SK-N-MC (cell line): Measurements from ENCODE around the gene ARSB.

Experiments used
- DNase-seq: peaks from one replicate; pipeline ENCODE4 v3.0.0-alpha.2; 2011; ENCODE audit warnings: low read depth, low spot score
- H3K27ac ChIP-seq: fragments of 200-600 bp; sonication (generic); 2 replicates; pipeline ENCODE4 v1.5.1; 2016; ENCODE audit warnings: mixed run types
- H3K36me3 ChIP-seq: fragments of 200-600 bp; sonication (generic); 2 replicates; pipeline ENCODE4 v1.6.1; 2017; ENCODE audit warnings: antibody characterized with exemption, low read length, mixed read lengths; ENCODE audit not compliant: insufficient read depth
- H3K4me3 ChIP-seq: fragments of 200-600 bp; sonication (generic); 2 replicates; pipeline ENCODE4 v1.5.1; 2016
- H3K9ac ChIP-seq: fragments of 200-600 bp; sonication (generic); 2 replicates; pipeline ENCODE4 v1.8.0; 2017; ENCODE audit warnings: mixed run types, mixed read lengths; ENCODE audit not compliant: insufficient read length
- H3K9me3 ChIP-seq: fragments of 200-600 bp; sonication (generic); 2 replicates; pipeline ENCODE4 v1.6.1; 2017; ENCODE audit warnings: low read depth, mild to moderate bottlenecking, antibody characterized with exemption, low read length, moderate library complexity, mixed read lengths
- EZH2 ChIP-seq: fragments of 200-600 bp; sonication (generic); IDR thresholded peaks from one replicate; pipeline ENCODE4 v1.6.1; 2017; ENCODE audit warnings: antibody characterized with exemption
- FOXP2 ChIP-seq: optimal IDR thresholded peaks from 2 replicates; pipeline ENCODE3; 2011; ENCODE audit warnings: mild to moderate bottlenecking, moderate library complexity; ENCODE audit not compliant: insufficient read depth; ENCODE audit errors: extremely low read length, control extremely low read depth
- POLR2AphosphoS5 ChIP-seq: IDR thresholded peaks from 2 replicates; pipeline ENCODE4 v1.6.1; 2012; ENCODE audit warnings: mild to moderate bottlenecking, low read depth, low read length, borderline replicate concordance

The ARSB gene

DNA sequence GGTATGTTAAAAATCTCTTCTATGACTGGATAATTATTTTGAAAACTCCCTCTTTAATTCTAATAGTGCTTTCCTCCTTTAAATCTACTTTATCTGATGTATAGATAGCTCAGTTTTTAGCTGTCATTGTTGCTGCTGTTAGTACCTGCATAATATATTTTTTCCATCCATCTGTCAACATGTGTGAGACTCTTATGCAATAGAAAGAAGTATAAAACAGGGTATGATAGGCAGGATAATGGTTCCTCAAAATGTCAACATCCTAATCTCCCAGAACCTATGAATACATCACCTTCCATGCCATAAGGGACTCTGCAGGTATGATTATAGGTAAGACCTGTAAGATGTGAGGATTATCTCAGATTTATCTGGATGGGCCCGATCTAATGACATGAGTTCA lies 199.7 kb downstream of the ARSB start:
- no peak overlapping the region for H3K9ac ChIP-seq
- TF ChIP-seq FOXP2, result no peak
- TF ChIP-seq EZH2, result no peak
- TF ChIP-seq POLR2AphosphoS5, result no peak
- DNase-seq, result no peak
- H3K27ac ChIP-seq, result no peak overlapping the region
- no peaks in the 10 kb centered on the region for H3K9me3 ChIP-seq
- no peak overlapping the region for H3K4me3 ChIP-seq
- no peaks in the 10 kb centered on the region for H3K36me3 ChIP-seq

DNA sequence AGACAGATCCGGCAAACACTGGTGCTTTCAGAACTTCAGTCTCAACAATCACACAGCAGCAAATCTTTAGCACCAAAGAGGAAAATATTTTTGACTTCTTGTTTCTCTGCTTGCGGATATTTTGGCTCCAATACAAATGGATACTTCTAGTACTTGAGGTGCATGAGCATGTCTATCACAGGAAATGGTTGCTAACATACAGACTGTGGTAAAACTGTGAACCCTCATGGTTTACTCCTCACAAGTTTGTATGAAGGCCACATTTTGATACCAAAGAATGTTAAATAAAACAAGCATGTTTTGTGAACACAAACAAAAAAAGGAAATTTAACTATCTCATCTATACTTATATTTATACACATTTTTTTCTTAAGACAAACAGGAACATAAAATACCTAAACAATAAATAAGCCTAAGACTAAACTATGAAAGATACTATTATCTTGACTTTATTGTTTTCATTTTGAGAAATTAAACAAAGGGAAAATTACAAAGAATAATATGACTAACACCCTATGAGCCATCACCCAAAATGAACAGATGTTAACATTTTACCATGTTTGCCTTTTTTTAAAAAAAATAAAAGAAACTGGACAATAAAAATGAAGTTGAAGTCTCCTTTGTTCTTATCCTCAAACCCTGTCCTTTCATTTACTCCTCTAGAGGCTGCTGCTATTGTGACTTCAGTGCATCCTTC lies 201.5 kb downstream of the ARSB start:
- H3K9ac ChIP-seq, result no peak overlapping the region
- H3K4me3 ChIP-seq, result no peak overlapping the region
- H3K9me3 ChIP-seq, result no peaks in the 10 kb centered on the region
- no peaks in the 10 kb centered on the region for H3K36me3 ChIP-seq
- no peak for DNase-seq
- TF ChIP-seq POLR2AphosphoS5 (no peak), FOXP2 (no peak), EZH2 (no peak)
- no peak overlapping the region for H3K27ac ChIP-seq

DNA sequence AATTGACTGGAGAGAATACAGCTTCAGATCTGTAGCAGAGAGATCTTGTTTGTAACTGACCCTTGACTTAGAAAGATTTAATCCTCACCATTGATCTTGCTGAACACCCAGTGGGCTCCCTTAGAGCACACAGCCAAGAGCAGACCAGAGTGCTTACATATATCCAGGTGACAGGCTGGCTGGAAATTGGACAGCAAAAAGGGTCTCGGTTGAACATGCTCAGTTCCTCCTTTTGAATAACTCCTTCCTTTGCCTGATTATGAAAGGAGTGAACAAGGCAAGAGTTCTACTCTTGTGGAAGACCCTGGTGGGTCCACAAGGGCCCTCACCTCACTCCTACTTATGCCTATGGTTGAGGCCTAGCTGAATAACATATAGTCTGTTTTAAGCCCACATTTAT lies 202.4 kb downstream of the ARSB start:
- Histone ChIP-seq H3K4me3 (no peak overlapping the region), H3K9ac (no peak overlapping the region), H3K9me3 (no peaks in the 10 kb centered on the region), H3K36me3 (no peaks in the 10 kb centered on the region), H3K27ac (no peak overlapping the region)
- no peak for DNase-seq
- TF ChIP-seq FOXP2, result no peak
- TF ChIP-seq POLR2AphosphoS5, result no peak
- TF ChIP-seq EZH2, result no peak

DNA sequence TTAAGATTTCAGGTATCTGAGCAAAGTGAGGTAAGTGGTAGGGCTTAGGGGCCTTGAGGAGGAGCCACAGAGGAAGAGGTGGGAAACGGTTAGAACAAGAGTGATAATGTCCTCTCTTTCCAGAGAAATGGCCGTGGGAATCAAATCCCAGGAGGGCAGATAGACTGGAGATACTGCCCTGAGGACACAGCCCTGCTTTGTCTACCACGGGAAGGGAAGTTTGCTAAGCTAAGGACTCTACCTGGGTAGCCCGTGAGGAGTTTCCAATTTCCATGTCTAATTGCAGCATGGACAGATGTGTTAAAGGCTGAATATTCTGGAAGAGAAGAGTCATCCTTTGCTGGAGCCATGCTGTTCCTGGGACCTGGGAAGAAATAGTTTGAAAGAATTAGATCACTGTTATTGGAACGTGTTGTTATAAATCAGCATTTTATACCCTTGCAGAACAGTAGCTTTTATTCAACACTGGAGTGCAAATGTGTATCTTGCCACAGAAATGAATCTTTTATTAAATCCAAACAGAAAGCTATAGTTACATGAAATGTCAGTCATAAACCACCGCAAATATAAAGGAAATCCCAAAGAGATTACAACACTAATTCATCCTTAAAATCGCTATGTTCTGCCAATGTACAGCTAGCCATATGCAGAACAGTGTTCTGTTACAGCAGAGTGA lies 203.4 kb downstream of the ARSB start:
- no peak for DNase-seq
- H3K4me3 ChIP-seq, result no peak overlapping the region
- no peaks in the 10 kb centered on the region for H3K36me3 ChIP-seq
- H3K9me3 ChIP-seq, result no peaks in the 10 kb centered on the region
- no peak for TF ChIP-seq POLR2AphosphoS5
- TF ChIP-seq FOXP2, result no peak
- TF ChIP-seq EZH2, result no peak
- H3K9ac ChIP-seq, result no peak overlapping the region
- no peak overlapping the region for H3K27ac ChIP-seq

DNA sequence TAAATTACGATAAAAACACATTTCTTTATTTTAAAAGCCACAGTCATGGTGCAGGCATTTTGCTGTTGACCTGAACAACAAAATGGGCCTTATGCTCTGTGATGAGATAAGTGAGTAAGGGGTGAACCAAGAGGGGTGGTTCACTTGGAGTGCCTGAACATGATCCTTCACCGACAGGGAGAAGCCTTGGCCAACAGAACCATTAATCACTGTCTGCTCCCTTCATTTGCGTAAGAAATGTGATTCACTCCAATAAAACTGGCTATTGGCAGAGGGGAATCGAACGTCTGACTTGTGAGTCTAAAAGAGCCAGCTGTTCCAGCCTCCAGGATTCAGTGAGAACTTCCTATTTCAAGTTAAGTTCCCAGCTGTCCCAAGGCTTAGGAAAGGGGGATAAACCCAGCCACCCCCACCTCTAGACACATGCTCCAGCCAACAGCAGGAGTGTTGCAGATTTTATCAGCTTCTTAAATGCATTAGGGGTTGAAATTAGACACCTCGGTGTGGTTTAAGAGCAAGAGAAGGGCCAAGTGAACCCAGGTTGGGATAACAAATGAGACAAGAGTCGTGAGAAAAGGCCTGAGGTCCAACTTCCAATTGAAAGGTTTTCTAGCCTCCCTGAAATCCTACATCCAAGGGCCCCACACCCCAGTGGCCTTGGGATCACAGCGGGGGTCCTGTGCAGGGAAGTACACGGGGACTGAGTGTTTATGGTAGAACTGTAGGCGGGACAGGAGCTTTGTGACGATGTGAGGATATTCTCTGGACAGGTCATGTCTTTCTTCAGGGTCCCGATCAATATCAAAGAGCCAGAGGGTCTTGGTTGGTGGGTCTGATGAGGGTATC lies 205.1 kb downstream of the ARSB start:
- no peak overlapping the region for H3K27ac ChIP-seq
- DNase-seq, result no peak
- no peak overlapping the region for H3K9ac ChIP-seq
- no peak for TF ChIP-seq POLR2AphosphoS5
- no peak for TF ChIP-seq FOXP2
- no peak for TF ChIP-seq EZH2
- H3K4me3 ChIP-seq, result no peak overlapping the region
- no peaks in the 10 kb centered on the region for H3K36me3 ChIP-seq
- no peaks in the 10 kb centered on the region for H3K9me3 ChIP-seq

DNA sequence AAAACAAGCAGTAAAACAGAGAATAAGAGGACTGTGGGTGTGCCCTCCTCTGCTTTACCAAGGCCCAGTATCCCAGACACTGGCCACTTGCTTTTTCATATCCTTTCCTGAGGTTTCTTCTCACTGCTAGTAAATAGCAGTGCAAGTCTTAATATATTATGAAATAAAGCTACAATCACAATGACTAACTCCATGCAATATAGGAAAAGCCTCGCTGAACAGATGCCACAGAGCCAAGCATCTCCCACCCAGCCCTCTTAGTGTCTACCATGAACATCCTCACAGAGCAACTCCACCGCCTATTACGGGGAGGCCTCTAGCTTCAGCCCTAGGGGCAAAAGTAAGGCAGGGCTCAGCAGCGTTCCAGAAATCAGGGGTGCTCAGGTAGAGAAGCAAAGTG lies 205.8 kb downstream of the ARSB start:
- TF ChIP-seq EZH2, result no peak
- TF ChIP-seq POLR2AphosphoS5, result no peak
- no peak for TF ChIP-seq FOXP2
- Histone ChIP-seq H3K27ac (no peak overlapping the region), H3K9ac (no peak overlapping the region), H3K36me3 (no peaks in the 10 kb centered on the region), H3K9me3 (no peaks in the 10 kb centered on the region), H3K4me3 (no peak overlapping the region)
- DNase-seq, result no peak

DNA sequence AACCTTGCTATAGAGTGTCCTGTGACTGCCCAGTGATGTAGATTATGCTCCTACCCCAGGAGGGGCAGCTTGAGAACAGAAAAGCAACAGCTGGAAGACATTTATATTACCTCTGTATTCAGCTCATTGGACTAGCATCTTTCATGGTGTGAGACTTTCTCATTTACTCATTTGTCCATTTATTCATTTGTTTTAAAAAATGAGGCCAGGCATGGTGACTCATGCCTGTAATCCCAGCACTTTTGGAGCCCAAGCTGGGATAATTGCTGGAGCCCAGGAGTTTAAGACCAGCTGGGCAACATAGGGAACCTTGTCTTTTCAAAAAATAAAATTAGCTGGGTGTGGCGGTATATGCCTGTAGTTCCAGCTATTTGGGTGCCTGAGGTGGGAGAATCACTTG lies 206.6 kb downstream of the ARSB start:
- H3K9me3 ChIP-seq, result no peaks in the 10 kb centered on the region
- no peak overlapping the region for H3K27ac ChIP-seq
- TF ChIP-seq FOXP2, result no peak
- no peak for TF ChIP-seq EZH2
- no peak for TF ChIP-seq POLR2AphosphoS5
- H3K36me3 ChIP-seq, result no peaks in the 10 kb centered on the region
- H3K9ac ChIP-seq, result no peak overlapping the region
- no peak overlapping the region for H3K4me3 ChIP-seq
- no peak for DNase-seq

DNA sequence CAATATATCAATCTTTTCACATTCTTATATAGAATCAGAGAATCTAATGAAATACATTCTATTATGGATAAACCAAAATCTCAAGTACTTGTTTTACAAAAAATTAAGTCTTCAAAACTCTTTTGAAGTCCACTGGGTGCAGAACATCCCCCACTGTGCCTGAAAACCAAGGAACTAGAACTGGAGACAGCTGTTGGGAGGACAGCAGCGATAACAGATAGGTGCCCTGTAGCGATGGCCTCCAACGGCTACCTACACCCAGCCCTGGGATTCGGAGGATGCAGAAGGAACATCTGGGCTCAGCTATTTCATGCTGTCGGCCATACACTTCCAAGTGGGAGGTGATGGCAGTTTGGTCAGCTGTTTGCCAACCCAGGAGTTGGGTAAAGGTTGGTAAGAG lies 207.2 kb downstream of the ARSB start:
- TF ChIP-seq FOXP2 (no peak), EZH2 (no peak), POLR2AphosphoS5 (no peak)
- Histone ChIP-seq H3K9ac (no peak overlapping the region), H3K27ac (no peak overlapping the region), H3K9me3 (no peaks in the 10 kb centered on the region), H3K36me3 (no peaks in the 10 kb centered on the region), H3K4me3 (no peak overlapping the region)
- DNase-seq, result no peak

DNA sequence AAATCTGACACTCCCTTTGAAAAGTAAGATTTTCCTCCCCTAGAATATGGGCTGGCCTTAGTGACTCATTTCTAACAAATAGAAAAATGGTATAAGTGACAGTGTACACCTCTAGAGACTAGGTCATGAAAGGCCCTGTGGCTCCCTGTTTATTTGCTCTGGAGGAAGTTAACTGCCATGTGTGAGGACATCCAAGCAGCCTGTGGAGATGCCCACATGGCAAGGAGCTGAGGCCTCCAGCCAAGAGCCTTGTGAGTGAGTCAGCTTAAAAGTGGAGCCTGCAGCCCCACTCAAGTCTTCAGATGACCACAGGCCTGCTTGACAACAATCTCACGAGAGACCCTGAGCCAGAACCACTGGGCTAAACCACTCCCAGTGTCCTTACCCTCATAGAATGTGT lies 208.5 kb downstream of the ARSB start:
- no peaks in the 10 kb centered on the region for H3K36me3 ChIP-seq
- no peak for TF ChIP-seq EZH2
- no peak for TF ChIP-seq FOXP2
- TF ChIP-seq POLR2AphosphoS5, result no peak
- H3K9ac ChIP-seq, result no peak overlapping the region
- H3K27ac ChIP-seq, result no peak overlapping the region
- no peak overlapping the region for H3K4me3 ChIP-seq
- no peaks in the 10 kb centered on the region for H3K9me3 ChIP-seq
- no peak for DNase-seq
